ENCODE data around the gene FLNB.
"Not testable (repeated sequence)": the region's sequence is repeated elsewhere in the genome, so short reads cannot be mapped to it uniquely, and the experiment has no call there.

FLNB gene

GRCh38 chr3:58055314-58055713 lies 47.1 kb downstream of the FLNB start:
- no peak for DNase-seq

DNA sequence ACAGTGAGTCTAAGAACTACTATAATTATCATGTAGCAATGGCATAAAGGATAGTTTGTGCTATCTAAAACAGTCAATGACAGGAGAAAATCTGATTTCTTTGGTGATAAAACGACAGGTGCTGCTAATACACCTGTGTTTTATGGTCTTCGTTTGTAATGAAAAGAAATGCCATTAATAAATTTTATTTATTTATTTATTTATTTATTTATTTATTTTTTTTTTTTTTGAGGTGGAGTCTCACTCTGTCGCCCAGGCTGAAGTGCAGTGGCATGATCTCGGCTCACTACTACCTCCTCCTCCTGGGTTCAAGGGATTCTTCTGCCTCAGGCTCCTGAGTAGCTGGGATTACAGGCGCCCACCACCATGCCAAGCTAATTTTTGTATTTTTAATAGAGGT lies 47.7 kb downstream of the FLNB start:
- not testable (repeated sequence) for DNase-seq

GRCh38 chr3:58058361-58059263 lies 50.4 kb downstream of the FLNB start:
- no peak for DNase-seq

- no peak for DNase-seq
Observed at GRCh38 chr3:58059349-58060321, 51.4 kb downstream of the FLNB start.

DNA sequence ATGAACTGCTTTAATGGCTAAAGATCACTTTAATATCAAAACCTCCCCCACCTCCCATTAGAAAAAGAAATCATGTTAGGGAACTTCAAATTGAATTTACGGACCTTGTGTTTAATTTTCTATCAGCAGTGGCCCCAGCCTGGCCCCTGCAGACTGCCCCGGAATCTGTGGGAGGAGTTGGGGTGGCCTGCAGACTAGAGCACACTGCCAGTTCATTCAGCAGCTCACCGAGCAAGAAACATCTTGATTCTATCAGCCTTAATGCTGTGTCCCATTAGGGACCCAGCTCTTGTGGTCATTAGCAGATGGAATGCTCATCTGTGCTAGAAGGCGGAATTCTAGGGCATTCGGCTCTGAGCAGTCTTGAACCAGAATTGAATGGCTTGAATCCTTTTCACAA lies 54.2 kb downstream of the FLNB start:
- DNase-seq, result no peak

DNA sequence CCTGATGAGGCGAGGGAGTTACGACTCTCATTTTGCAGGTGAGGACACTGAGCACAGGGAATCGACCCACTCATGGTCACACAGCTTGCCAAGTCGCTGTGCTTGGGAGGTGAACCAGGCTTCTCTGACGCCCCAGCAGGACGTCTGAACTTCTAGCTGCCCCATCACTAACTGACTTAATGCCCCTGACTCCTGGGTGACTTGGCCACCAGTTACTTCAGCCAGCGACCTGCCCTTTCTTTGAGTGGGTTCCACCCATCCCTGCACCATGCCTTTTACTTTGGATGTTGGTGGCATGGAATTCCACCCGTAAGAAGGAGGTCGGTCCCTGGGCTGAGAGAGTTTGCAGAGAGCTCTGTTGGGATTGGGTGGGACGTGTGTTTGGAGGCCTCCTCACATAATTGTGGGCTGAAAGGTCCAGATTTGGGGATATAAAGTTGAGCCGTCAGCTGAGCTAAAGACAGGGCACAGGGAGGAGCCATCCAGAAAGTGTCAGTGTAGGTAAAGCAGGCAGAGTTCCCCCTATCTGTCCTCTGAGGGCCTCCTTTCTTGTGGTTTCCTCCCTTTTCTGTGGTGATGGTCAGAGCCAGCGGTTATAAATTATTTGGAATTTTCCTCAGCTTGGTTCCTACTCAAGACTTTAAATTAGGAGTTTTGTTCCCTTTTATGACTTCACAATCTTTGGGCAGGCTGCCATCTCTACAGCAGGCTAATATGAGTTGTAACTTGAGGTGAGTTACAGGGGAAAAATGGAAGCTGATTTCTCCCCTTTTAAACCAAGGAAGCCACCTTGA lies 55.0 kb downstream of the FLNB start:
- no peak for DNase-seq

DNA sequence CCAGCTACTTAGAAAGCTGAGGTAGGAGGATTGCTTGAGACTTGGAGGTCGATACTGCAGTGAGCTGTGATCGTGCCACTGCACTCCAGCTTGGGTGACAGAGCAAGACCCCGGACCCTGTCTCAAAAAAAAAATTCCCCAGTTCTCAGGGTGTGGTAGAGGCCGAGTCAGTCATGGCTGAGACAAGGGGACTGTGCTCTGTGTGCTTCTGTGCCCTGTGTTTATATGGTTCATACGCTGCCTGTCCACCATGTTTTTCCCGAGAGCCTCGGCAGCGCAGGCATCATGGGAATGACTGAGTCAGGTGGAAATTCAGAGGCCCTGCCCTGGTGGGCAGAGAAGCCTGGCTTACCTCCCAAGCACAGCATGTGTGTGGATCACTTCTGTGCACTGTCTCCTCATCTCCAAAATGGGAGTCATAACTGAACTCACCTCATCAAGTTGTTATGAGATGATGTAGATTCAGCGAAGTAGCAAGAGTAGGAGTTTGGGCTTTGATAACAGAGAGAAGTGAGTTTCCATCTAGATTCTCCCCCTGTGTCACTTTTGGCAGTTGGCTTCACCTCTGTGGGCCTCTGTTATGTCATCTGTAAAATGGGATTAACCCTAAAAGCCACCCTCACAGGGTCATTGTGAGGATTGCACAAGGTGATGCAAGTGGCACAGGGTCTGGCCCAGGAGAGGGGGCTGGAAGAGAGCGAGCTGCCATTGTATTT lies 56.9 kb downstream of the FLNB start:
- no peak for DNase-seq

- peak; percentile 92 for DNase-seq
Observed at GRCh38 chr3:58065700-58066167, 57.5 kb downstream of the FLNB start.

GRCh38 chr3:58066842-58067241 lies 58.6 kb downstream of the FLNB start:
- no peak for DNase-seq

DNA sequence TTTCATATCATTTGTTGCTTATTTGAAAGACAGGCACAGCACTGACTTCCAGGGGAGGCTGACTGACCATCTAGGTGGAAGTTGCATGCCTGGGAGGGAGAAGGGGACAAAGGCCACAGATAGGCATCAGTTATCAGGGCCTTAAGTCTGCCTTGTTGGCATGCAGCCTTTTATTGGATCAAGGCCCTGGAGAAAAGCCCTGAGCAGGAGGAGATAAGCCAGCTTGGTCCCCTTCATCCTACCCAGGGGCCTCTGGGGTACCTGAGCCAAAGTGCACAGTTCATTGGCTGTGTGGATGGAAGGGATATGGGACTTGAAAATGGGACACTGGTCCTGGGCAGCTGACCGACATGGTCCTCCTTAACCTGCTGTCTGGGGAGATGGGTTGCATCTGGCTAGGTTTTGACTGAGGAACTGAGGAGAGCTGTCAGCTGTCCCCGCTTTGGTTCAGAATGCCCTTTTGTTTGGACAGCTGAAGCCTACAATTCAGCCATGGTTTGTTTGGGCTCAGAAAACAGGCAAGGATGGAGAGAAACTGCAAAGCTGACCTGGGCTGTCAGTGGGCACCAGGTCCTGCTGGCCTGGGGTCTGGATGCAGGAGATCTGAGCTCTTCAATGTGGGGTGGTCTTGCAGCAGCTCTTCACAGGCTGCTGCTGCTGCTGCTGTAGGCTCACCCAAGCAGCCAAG lies 60.0 kb downstream of the FLNB start:
- peak; percentile 62 for DNase-seq

GRCh38 chr3:58071480-58071971 lies 63.3 kb downstream of the FLNB start:
- no peak for DNase-seq

DNA sequence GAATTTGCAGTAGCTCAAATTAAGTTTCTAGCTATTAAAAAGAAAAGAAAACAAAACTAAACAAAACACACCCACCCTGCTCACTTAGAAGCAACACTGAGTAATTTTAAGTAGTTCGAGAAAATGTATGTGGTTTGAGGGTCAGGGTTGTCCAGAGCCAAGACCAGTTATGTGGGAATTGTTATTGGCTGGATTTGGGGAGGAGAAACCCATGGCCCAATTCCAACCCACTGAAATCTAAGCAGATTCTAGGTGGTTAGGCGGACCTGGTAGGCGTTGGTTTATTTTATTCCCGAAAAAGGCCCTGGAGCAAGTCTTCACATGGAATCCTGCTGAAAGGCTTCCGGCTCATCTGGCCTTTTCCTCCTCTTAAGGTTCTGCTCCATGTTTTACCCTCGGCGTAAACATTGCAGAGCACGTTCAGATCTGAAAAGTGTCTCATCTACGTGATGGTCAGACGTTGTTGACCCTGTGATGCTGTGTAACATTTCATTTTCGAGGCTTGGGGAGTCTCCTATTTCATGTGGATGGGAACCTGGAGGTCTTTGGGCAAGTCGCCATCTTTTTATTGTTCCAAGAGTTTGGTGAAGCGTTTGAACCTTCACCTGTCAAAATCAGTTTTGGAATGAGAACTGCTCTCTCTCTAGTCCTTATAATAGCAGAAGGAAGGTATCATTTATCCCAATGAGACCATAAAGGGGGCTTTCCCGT lies 64.0 kb downstream of the FLNB start:
- DNase-seq, result no peak

- no peak for DNase-seq
Observed at GRCh38 chr3:58072763-58073130, 64.5 kb downstream of the FLNB start.

DNA sequence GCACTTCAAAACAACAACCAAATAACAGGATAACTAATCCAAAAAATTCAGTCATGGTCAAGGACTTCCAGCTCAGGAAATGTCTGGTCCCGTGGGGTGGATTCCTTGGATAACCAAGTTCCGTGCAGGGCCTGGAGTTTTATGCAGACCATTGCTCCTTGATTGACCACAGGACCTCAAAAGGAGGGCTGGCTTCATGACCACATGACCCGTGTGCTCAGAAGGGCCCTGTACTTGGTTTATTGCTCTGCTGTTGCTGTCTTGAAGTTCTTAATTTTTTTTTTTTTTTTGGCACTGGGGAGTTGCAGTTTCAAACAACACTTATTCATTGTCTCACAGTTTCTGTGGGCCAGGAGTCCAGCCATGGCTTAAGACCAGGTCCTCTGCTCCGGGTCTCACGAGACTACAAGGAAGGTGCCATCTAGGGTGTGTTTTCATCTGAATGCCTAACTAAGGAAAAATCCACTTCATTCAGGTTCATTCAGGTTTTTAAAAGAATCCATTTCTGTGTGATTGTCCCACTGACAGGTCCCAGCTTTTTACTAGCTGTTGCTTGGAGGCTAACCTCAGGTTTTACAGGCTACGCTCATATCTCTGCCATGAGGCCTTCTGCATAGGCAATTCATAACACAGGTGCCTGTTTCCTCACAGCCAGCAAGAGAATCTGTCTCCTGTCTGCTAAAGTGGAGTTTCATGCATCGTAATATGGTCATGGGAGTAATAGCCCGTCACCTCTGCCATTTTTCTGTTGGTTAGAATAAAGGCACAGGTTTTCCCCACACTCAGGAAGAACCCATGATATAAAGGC lies 65.3 kb downstream of the FLNB start:
- no peak for DNase-seq

- DNase-seq, result no peak
Observed at GRCh38 chr3:58074116-58074715, 66.0 kb downstream of the FLNB start.

- DNase-seq, result no peak
Observed at GRCh38 chr3:58074997-58075396, 66.8 kb downstream of the FLNB start.

DNA sequence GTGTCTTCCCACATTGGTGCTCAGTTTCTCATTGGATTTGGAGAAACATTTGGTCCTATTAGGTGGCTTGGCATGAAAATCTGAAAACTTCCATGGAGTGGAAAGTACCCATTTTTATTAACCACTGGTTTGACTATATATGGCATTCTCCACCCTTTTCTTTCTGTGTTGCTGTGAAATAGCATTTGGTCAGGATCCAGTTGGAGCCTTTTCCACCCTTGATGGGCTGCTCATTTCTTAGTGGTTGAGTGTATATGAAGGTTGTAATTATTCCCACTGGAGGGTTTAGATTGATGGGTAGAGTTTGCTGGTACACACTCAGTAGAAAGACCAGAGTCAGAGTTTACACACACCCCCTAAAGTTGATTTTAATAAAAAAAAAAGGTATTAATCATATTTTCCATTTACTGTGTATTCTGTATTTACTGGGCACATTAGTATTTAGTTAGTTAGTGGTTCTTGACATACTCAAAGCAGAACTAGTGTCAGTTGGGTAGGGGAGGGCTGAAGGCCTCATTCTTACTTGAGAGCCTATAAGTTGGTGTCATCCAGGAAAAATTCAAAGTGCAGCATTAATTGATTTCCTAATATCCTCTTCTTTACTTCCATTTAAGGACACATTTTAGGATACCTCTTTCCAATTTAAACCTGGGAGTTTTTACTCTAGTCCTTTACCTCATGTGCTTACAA lies 69.5 kb downstream of the FLNB start:
- no peak for DNase-seq

GRCh38 chr3:58078610-58079009 lies 70.4 kb downstream of the FLNB start:
- no peak for DNase-seq

DNA sequence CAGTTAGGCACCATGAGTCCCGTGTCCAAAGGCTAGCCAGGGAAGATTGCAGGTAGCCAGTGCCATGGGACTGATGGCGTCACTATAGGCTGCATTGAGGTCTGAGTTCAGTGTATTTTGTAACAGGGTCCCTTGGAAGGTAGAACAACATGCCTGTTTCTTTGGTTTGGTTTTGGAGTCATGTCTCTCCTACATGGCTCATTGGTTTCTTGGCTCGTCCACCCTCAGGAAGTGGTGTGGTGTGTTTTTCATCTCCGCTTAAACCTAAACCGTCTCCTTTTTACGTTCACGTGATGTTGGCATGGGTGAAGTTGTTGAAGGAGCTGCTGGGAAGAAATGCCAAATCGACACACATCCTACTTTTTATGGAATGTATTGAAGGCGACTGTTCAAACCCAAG lies 71.6 kb downstream of the FLNB start:
- DNase-seq, result no peak
